DMS153 (cell line): ENCODE results near the gene VAMP8.

Experiments
- DNase-seq: peaks from one replicate; lab custom pipeline; 2025; lab: John Stamatoyannopoulos, UW

Gene VAMP8

DNA sequence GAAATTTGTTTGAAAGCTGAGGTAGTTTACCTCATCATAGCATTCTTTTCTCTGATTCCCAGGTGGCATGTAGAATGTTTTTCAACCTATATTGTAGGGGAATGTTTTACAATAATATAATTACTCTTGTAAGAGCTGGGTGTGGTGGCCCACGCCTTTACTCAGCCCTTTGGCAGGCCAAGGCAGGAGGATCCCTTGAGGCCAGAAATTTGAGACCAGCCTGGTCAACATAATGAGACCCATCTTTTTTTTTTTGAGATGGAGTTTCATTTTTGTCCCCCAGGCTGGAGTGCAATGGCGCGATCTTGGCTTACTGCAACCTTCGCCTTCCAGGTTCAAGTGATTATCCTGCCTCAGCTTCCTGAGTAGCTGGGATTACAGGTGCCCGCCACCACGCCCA, 42.2 kb downstream of the VAMP8 start:
- DNase-seq: no peak

DNA sequence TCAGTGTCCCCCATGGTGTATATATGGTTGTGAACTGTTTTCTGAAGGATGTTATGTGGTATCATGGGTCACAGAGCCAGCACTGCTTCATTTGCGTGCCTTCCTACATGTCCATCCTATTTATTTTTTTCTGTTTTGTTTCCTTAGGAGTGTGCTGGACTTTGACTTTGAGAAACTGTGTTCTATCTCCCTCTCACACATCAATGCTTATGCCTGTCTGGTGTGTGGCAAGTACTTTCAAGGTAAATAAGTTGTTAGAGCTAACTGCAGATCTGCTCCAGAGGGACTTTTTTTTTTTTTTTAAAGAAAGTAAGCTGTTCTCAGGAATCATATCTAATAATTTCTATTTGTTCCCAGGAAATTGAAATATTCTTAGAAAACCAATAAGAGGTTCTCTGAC, 44.0 kb downstream of the VAMP8 start:
- DNase-seq: no peak

DNA sequence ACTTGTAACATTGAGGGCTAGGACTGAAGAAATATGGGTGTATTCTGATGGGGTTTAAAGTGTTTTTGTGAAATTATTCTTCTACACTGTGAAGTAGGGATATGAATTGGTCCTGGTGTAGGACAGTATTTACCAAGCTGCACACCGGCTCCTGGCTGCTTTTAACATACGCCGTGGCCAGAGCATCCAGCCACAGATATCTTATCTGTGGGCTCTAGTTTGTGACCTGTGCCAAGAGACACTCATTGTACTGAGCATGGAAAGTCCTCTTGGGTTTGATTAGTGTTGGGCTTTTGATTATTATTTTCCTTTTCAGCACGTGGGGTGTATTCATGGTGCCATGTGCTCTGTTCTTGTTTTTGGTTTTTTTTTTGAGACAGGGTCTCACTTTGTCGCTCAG, 46.6 kb downstream of the VAMP8 start:
- DNase-seq: no peak

DNA sequence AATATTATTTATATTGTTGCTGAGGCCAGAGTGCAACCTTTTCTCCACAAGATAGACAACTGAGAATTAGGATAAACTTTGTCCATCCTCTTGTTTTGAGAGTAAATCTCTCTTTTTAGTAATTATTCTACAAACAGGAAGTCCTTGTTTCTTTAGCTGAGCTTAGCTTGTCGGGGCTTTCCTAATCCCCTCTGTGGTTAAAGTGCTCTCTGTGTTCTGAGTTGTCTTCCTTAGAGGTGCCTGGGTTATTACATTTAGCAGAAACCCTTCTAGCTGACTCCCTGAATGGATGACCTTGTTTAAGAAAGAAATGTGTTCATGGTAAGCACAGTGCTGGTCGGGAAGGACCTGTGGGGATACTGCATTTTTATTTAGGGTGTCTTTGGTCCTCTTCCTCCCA, 51.3 kb downstream of the VAMP8 start:
- no peak for DNase-seq

DNA sequence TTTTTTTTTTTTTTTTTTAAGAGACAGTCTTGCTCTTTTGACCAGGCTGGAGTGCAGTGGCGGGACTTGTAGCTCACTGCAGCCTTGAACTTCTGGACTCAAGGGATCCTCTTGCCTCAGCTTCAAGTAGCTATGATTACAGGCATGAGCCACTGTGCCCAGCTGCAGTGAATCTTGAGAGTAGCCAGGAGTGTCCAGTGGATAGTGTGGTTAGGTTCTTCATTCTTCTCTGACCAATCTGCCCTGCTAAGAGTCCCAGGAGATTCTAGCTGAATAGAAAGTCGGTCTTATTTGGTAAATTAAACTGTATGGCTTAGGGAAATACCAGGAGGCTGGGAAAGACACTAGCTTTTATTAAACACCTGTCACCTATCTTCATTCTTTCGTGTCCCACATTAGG, 53.9 kb downstream of the VAMP8 start:
- no peak for DNase-seq
